GM23338 (cell line): ENCODE results near the gene SEMA4C. TPM values are rescaled to one million over a fixed set of nuclear protein-coding genes. Genes with fewer than 3 reads are reported as not detected.

Source experiments
- ATAC-seq: fragments of 200-7000 bp; cut with Tn5 transposase; 3 replicates; pipeline ENCODE4 v1.9.1; 2020
- DNase-seq: peaks from one replicate; pipeline ENCODE4 v3.0.0-alpha.2; 2015; ENCODE audit warnings: low spot score
- H2AFZ ChIP-seq: fragments of 200-600 bp; sonication (generic); 2 replicates; pipeline ENCODE4 v1.8.0; 2016; ENCODE audit warnings: antibody characterized with exemption, mild to moderate bottlenecking, moderate library complexity
- H3F3A ChIP-seq: fragments of 200-600 bp; sonication (generic); replicated peaks from 2 replicates; pipeline ENCODE4 v1.8.0; 2017; ENCODE audit warnings: antibody characterized with exemption, mixed run types, low read depth
- H3K27ac ChIP-seq: fragments of 200-600 bp; sonication (generic); 2 replicates; pipeline ENCODE4 v1.6.1; 2016; ENCODE audit warnings: low read depth
- H3K27me3 ChIP-seq: fragments of 200-600 bp; sonication (generic); 2 replicates; pipeline ENCODE4 v1.8.0; 2016; ENCODE audit warnings: mild to moderate bottlenecking, mixed run types, moderate library complexity; ENCODE audit not compliant: insufficient read depth
- H3K36me3 ChIP-seq: fragments of 200-600 bp; sonication (generic); 2 replicates; pipeline ENCODE4 v1.8.0; 2016; ENCODE audit warnings: mild to moderate bottlenecking; ENCODE audit not compliant: insufficient read depth
- H3K4me1 ChIP-seq: fragments of 200-600 bp; sonication (generic); 2 replicates; pipeline ENCODE4 v1.8.0; 2016; ENCODE audit warnings: mild to moderate bottlenecking, moderate library complexity; ENCODE audit not compliant: insufficient read depth
- H3K4me2 ChIP-seq: fragments of 200-600 bp; sonication (generic); 2 replicates; pipeline ENCODE4 v1.7.1; 2017; ENCODE audit warnings: mixed run types
- H3K4me3 ChIP-seq: fragments of 200-600 bp; sonication (generic); 2 replicates; pipeline ENCODE4 v1.6.1; 2016; ENCODE audit warnings: mixed run types
- H3K79me2 ChIP-seq: fragments of 200-600 bp; sonication (generic); replicated peaks from 2 replicates; pipeline ENCODE4 v1.8.0; 2017; ENCODE audit warnings: mild to moderate bottlenecking; ENCODE audit not compliant: insufficient read depth
- H3K9me2 ChIP-seq: fragments of 200-600 bp; sonication (generic); 2 replicates; pipeline ENCODE4 v1.8.0; 2017; ENCODE audit not compliant: insufficient read depth
- H4K20me1 ChIP-seq: fragments of 200-600 bp; sonication (generic); replicated peaks from 2 replicates; pipeline ENCODE4 v1.8.0; 2017; ENCODE audit warnings: mild to moderate bottlenecking; ENCODE audit not compliant: insufficient read depth
- H3K27ac Mint-ChIP-seq: 2 replicates; pipeline ENCODE4 v1.8.0; 2020; ENCODE audit warnings: inconsistent platforms, mild to moderate bottlenecking, moderate library complexity, mixed read lengths
- H3K27me3 Mint-ChIP-seq: 3 replicates; pipeline ENCODE4 v1.8.0; 2022; ENCODE audit warnings: low read depth, mild to moderate bottlenecking, moderate library complexity, mixed read lengths, inconsistent platforms; ENCODE audit not compliant: insufficient read depth, poor library complexity
- H3K36me3 Mint-ChIP-seq: 3 replicates; pipeline ENCODE4 v1.8.0; 2021; ENCODE audit warnings: low read depth, mild to moderate bottlenecking, inconsistent platforms, moderate library complexity, mixed read lengths
- H3K4me1 Mint-ChIP-seq: 3 replicates; pipeline ENCODE4 v1.8.0; 2020; ENCODE audit warnings: mild to moderate bottlenecking, inconsistent platforms, mixed read lengths
- H3K4me3 Mint-ChIP-seq: 3 replicates; pipeline ENCODE4 v1.8.0; 2021; ENCODE audit warnings: moderate library complexity, mild to moderate bottlenecking, inconsistent platforms, mixed read lengths
- H3K9me3 Mint-ChIP-seq: 3 replicates; pipeline ENCODE4 v1.8.0; 2020; ENCODE audit warnings: moderate library complexity, mild to moderate bottlenecking, inconsistent platforms, mixed read lengths
- CREB1 ChIP-seq: fragments of 250-450 bp; sonication (Bioruptor Pico); IDR thresholded peaks from 2 replicates; pipeline ENCODE4 v1.5.0; 2020; ENCODE audit warnings: low read depth, mild to moderate bottlenecking, moderate library complexity
- CTCF ChIP-seq, 2 experiments: fragments of 200-600 bp in 1 of 2; sonication (generic) in 1 of 2; conservative IDR thresholded peaks; 2 replicates each; pipeline versions ENCODE4 v1.5.1 to v1.6.1; 2016 to 2017; ENCODE audit warnings: antibody characterized with exemption in 2 of 2, low read depth in 2 of 2, mild to moderate bottlenecking in 2 of 2, moderate library complexity in 1 of 2
- ETS1 ChIP-seq: IDR thresholded peaks from 2 replicates; pipeline ENCODE4 v1.6.1; 2016; ENCODE audit warnings: antibody characterized with exemption
- EZH2 ChIP-seq: fragments of 200-600 bp; sonication (generic); IDR thresholded peaks from one replicate; pipeline ENCODE4 v1.8.0; 2017; ENCODE audit warnings: antibody characterized with exemption, mild to moderate bottlenecking, low read depth; ENCODE audit not compliant: unreplicated experiment
- EZH2phosphoT487 ChIP-seq: fragments of 200-600 bp; sonication (generic); IDR thresholded peaks from one replicate; pipeline ENCODE4 v1.8.1; 2018; ENCODE audit warnings: antibody characterized with exemption; ENCODE audit not compliant: unreplicated experiment
- JUNB ChIP-seq: IDR thresholded peaks from one replicate; pipeline ENCODE4 v1.6.1; 2016; ENCODE audit warnings: antibody characterized with exemption; ENCODE audit not compliant: unreplicated experiment
- NANOG ChIP-seq: IDR thresholded peaks from 2 replicates; pipeline ENCODE4 v1.6.1; 2016; ENCODE audit warnings: antibody characterized with exemption, borderline replicate concordance
- POLR2AphosphoS5 ChIP-seq: IDR thresholded peaks from 2 replicates; pipeline ENCODE4 v1.6.1; 2016; ENCODE audit warnings: antibody characterized with exemption, low read depth
- REST ChIP-seq: IDR thresholded peaks from one replicate; pipeline ENCODE4 v1.6.1; 2018; ENCODE audit warnings: antibody characterized with exemption; ENCODE audit not compliant: unreplicated experiment
- STAT1 ChIP-seq: IDR thresholded peaks from one replicate; pipeline ENCODE4 v1.6.1; 2016; ENCODE audit warnings: antibody characterized with exemption; ENCODE audit not compliant: unreplicated experiment
- ZNF114 ChIP-seq: fragments of 250-450 bp; sonication (Bioruptor Pico); IDR thresholded peaks from 2 replicates; pipeline ENCODE4 v1.5.0; 2020; ENCODE audit warnings: mild to moderate bottlenecking, moderate library complexity
- ZNF331 ChIP-seq: fragments of 250-450 bp; sonication (Bioruptor Pico); IDR thresholded peaks from 2 replicates; pipeline ENCODE4 v1.5.0; 2020; ENCODE audit warnings: low read depth, mild to moderate bottlenecking, moderate library complexity
- ZNF462 ChIP-seq: fragments of 250-450 bp; sonication (Bioruptor Pico); IDR thresholded peaks from 2 replicates; pipeline ENCODE4 v1.5.0; 2020; ENCODE audit warnings: mild to moderate bottlenecking, moderate library complexity
- polyA plus RNA-seq: library from polyadenylated mRNA; unstranded; fragments of >200 nt; fragmentation: Nextera tagmentation; extraction: Ambion mirVana; gene quantifications from 2 replicates; pipeline ENCODE4 v1.2.1, GENCODE V29; 2016
- total RNA-seq: library from RNA; depleted of rRNA; stranded (reverse); fragments of >200 nt; shearing (Covaris generic); gene quantifications from 2 replicates; pipeline ENCODE4 v1.2.3, GENCODE V29; 2014

The SEMA4C gene
- total and polyA plus RNA-seq, 2 experiments from 2014 or later = 16.8 to 80.7 TPM

- no peak overlapping the region for H3K4me3 ChIP-seq
- no peak for TF ChIP-seq ZNF114 (CRISPR knock-in tag)
- TF ChIP-seq POLR2AphosphoS5 = no peak
- TF ChIP-seq REST = no peak
- TF ChIP-seq CREB1 (CRISPR knock-in tag) = no peak
- no peak for TF ChIP-seq CTCF (conservative IDR thresholded peaks at IDR 0.05; ENCODE audit: low read depth in 2 of 2)
- no peak for TF ChIP-seq NANOG
- TF ChIP-seq ZNF331 (CRISPR knock-in tag) = no peak
- no peak for TF ChIP-seq JUNB
- no peak for TF ChIP-seq ETS1
- no peak for TF ChIP-seq STAT1
- TF ChIP-seq ZNF462 (CRISPR knock-in tag) = no peak
- TF ChIP-seq EZH2 = no peak
- TF ChIP-seq EZH2phosphoT487 = no peak
- ATAC-seq = no peak
- H3K4me1 Mint-ChIP-seq = peaks cover 13% of the 10 kb centered on the region
- H3K27ac Mint-ChIP-seq = no peak overlapping the region
- H4K20me1 ChIP-seq = peaks cover 14% of the 10 kb centered on the region
- peaks cover 19% of the 10 kb centered on the region for H3K4me1 ChIP-seq
- no peaks in the 10 kb centered on the region for H3K9me2 ChIP-seq
- H3K4me2 ChIP-seq = no peak overlapping the region
- H3K79me2 ChIP-seq = peaks cover 17% of the 10 kb centered on the region
- no peak overlapping the region for H3K4me3 Mint-ChIP-seq
- H3F3A ChIP-seq = peaks cover 6% of the 10 kb centered on the region; the same call in 1 of the 2 replicates
- no peak overlapping the region for H2AFZ ChIP-seq
- no peaks in the 10 kb centered on the region for H3K36me3 ChIP-seq
- H3K27me3 ChIP-seq = no peaks in the 10 kb centered on the region
- H3K27me3 Mint-ChIP-seq = peaks cover 14% of the 10 kb centered on the region
- no peak overlapping the region for H3K27ac ChIP-seq
- no peaks in the 10 kb centered on the region for H3K9me3 Mint-ChIP-seq
- peaks cover 11% of the 10 kb centered on the region for H3K36me3 Mint-ChIP-seq
- no peak for DNase-seq
Observed at GRCh38 chr2:96813656-96814055, 56.2 kb downstream of the SEMA4C start.
